GM12891 (cell line): Measurements from ENCODE around the gene KIF26A.

Source experiments
- PAX5 ChIP-seq: IDR thresholded peaks from 2 replicates; pipeline ENCODE4 v1.6.1; 2011; ENCODE audit warnings: low read length, moderate library complexity, mild to moderate bottlenecking; ENCODE audit not compliant: insufficient read depth, severe bottlenecking
- POLR2A ChIP-seq: IDR thresholded peaks from 2 replicates; pipeline ENCODE4 v1.6.1; 2011; ENCODE audit warnings: low read depth, low read length, control low read depth
- POLR2AphosphoS5 ChIP-seq: IDR thresholded peaks from 2 replicates; pipeline ENCODE4 v1.6.1; 2011; ENCODE audit warnings: low read depth, low read length, control low read depth
- POU2F2 ChIP-seq: IDR thresholded peaks from 2 replicates; pipeline ENCODE4 v1.6.1; 2011; ENCODE audit warnings: low read depth, mild to moderate bottlenecking, control low read depth, low read length, moderate library complexity
- SPI1 ChIP-seq: IDR thresholded peaks from 2 replicates; pipeline ENCODE4 v1.6.1; 2011; ENCODE audit warnings: low read depth, low read length, control low read depth
- TAF1 ChIP-seq: IDR thresholded peaks from 2 replicates; pipeline ENCODE4 v1.6.1; 2011; ENCODE audit warnings: low read depth, low read length, control low read depth

DNA sequence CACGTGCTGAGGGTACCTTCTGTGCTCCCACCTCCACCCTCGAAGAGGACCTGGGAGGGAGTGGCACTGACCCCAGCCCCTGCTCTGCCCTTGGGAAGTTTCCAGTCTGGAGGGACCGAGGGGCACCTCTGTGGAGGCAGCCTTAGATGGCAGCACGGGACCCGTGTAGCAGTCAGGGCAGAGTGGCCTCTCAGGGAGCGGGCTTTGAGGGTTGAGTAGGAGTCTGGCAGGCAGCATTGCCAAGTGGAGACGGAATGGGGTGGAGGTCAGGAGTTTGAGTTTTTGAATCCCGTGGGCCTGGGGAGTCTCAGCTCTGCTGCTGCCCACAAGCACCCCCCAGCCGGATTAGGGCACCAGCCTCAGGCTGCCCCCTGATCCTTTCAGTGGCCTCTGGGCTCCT lies 21.6 kb downstream of the KIF26A start:
- TF ChIP-seq POLR2AphosphoS5 (no peak), TAF1 (no peak), POLR2A (no peak), POU2F2 (no peak), SPI1 (no peak), PAX5 (no peak)
